Stimulated activated effector memory CD8-positive, alpha-beta T cell treated with anti-CD3 and anti-CD28 coated beads, Interleukin-12 subunit alpha, Interleukin-12 subunit beta, amount 100 ng/mL, for 72 hours (primary cell): Measurements from ENCODE around the gene PRPF38B.
A peak's percentile ranks its signal among the peaks of the same experiment; 100 is the strongest.
"Not testable (repeated sequence)": the region's sequence is repeated elsewhere in the genome, so short reads cannot be mapped to it uniquely, and the experiment has no call there.

Experiments used
- ATAC-seq: fragments of 150-1000 bp; cut with Tn5 transposase; 2 replicates; pipeline ENCODE4 v1.10.0; 2021
- DNase-seq, 2 donors: peaks; one replicate each; pipeline ENCODE4 v3.0.0; 2021 to 2022; ENCODE audit warnings: low spot score in 2 of 2
- H3K27ac Mint-ChIP-seq: one replicate; pipeline ENCODE4 v1.8.0; 2022; ENCODE audit warnings: mild to moderate bottlenecking, mixed read lengths
- H3K36me3 Mint-ChIP-seq: one replicate; pipeline ENCODE4 v1.8.0; 2022; ENCODE audit warnings: mild to moderate bottlenecking, mixed read lengths
- H3K4me1 Mint-ChIP-seq: one replicate; pipeline ENCODE4 v1.8.0; 2022; ENCODE audit warnings: mixed read lengths
- H3K4me3 Mint-ChIP-seq: one replicate; pipeline ENCODE4 v1.8.0; 2022; ENCODE audit warnings: mild to moderate bottlenecking, mixed read lengths
- H3K9me3 Mint-ChIP-seq: one replicate; pipeline ENCODE4 v1.8.0; 2022; ENCODE audit warnings: mixed read lengths

PRPF38B gene

GRCh38 chr1:108699375-108700332 is 7.5 kb downstream of the PRPF38B start:
- Mint-ChIP-seq H3K36me3 (peaks cover 90% of the 10 kb centered on the region), H3K9me3 (no peaks in the 10 kb centered on the region), H3K27ac (peak overlapping the region; percentile 82), H3K4me1 (peaks cover 53% of the 10 kb centered on the region), H3K4me3 (peak overlapping the region; percentile 52)
- ATAC-seq (no peak), DNase-seq (no peak)

GRCh38 chr1:108701176-108701849 is 9.2 kb downstream of the PRPF38B start:
- no peak for DNase-seq
- H3K27ac Mint-ChIP-seq = no peak overlapping the region
- H3K4me1 Mint-ChIP-seq = peaks cover 63% of the 10 kb centered on the region
- no peak overlapping the region for H3K4me3 Mint-ChIP-seq
- H3K36me3 Mint-ChIP-seq = peaks cover 74% of the 10 kb centered on the region
- no peaks in the 10 kb centered on the region for H3K9me3 Mint-ChIP-seq
- no peak for ATAC-seq

- Mint-ChIP-seq H3K36me3 (peaks cover 66% of the 10 kb centered on the region), H3K4me1 (peaks cover 63% of the 10 kb centered on the region), H3K27ac (peak overlapping the region; percentile 55)
- not testable (repeated sequence) for H3K9me3 Mint-ChIP-seq, H3K4me3 Mint-ChIP-seq, DNase-seq, ATAC-seq
These were observed 10.0 kb downstream of the PRPF38B start for GRCh38 chr1:108702109-108702508.

- H3K27ac Mint-ChIP-seq = peak overlapping the region; percentile 75
These were observed 11.8 kb downstream of the PRPF38B start for GRCh38 chr1:108703939-108704338.

GRCh38 chr1:108704496-108704895 is 12.4 kb downstream of the PRPF38B start:
- H3K36me3 Mint-ChIP-seq = peaks cover 42% of the 10 kb centered on the region
- H3K4me3 Mint-ChIP-seq = peak overlapping the region; percentile 52
- peak overlapping the region; percentile 75 for H3K27ac Mint-ChIP-seq
- no peaks in the 10 kb centered on the region for H3K9me3 Mint-ChIP-seq
- peaks cover 53% of the 10 kb centered on the region for H3K4me1 Mint-ChIP-seq
- DNase-seq (no peak), ATAC-seq (no peak)

More at GRCh38 chr1:108703939-108704338, 11.8 kb downstream of the PRPF38B start:
- Mint-ChIP-seq H3K36me3 (peaks cover 48% of the 10 kb centered on the region), H3K4me3 (peak overlapping the region; percentile 52), H3K9me3 (no peaks in the 10 kb centered on the region), H3K4me1 (peaks cover 53% of the 10 kb centered on the region)
- ATAC-seq = peak; percentile 96
- peak in 1 of 2 donors; percentile 64 for DNase-seq

- no peak for DNase-seq
- Mint-ChIP-seq H3K4me1 (peaks cover 46% of the 10 kb centered on the region), H3K4me3 (no peak overlapping the region), H3K9me3 (no peaks in the 10 kb centered on the region), H3K27ac (peak overlapping the region; percentile 72), H3K36me3 (peaks cover 20% of the 10 kb centered on the region)
- ATAC-seq = no peak
These were observed 14.5 kb downstream of the PRPF38B start for GRCh38 chr1:108706643-108707042.

- peak; percentile 84 for ATAC-seq
- Mint-ChIP-seq H3K4me3 (no peak overlapping the region), H3K27ac (no peak overlapping the region), H3K4me1 (peaks cover 34% of the 10 kb centered on the region), H3K9me3 (no peaks in the 10 kb centered on the region), H3K36me3 (no peaks in the 10 kb centered on the region)
- DNase-seq = peak; percentile 35 to 79
These were observed 16.9 kb downstream of the PRPF38B start for GRCh38 chr1:108708691-108709660.

GRCh38 chr1:108712606-108713150 is 20.6 kb downstream of the PRPF38B start, which contains the start of gene FNDC7:
FNDC7 (plus strand) TSS chr1:108712908; CDS start chr1:108712934, 26 bp downstream.
- Mint-ChIP-seq H3K36me3 (no peaks in the 10 kb centered on the region), H3K4me3 (no peak within 1 kb of the TSS), H3K4me1 (peaks cover 14% of the 10 kb centered on the region), H3K9me3 (no peaks in the 10 kb centered on the region), H3K27ac (no peak within 1 kb of the TSS)
- DNase-seq (no peak), ATAC-seq (no peak)

- Mint-ChIP-seq H3K4me1 (no peaks in the 10 kb centered on the region), H3K36me3 (no peaks in the 10 kb centered on the region), H3K27ac (no peak overlapping the region), H3K9me3 (no peaks in the 10 kb centered on the region), H3K4me3 (no peak overlapping the region)
- no peak for DNase-seq
- ATAC-seq = no peak
These were observed 23.8 kb downstream of the PRPF38B start for GRCh38 chr1:108715932-108716331.

GRCh38 chr1:108716437-108717230 is 24.5 kb downstream of the PRPF38B start:
- ATAC-seq (no peak), DNase-seq (no peak)
- no peaks in the 10 kb centered on the region for H3K36me3 Mint-ChIP-seq
- H3K9me3 Mint-ChIP-seq = no peaks in the 10 kb centered on the region
- H3K4me1 Mint-ChIP-seq = no peaks in the 10 kb centered on the region
- no peak overlapping the region for H3K27ac Mint-ChIP-seq
- H3K4me3 Mint-ChIP-seq = no peak overlapping the region

- no peaks in the 10 kb centered on the region for H3K4me1 Mint-ChIP-seq
- no peak overlapping the region for H3K27ac Mint-ChIP-seq
- no peaks in the 10 kb centered on the region for H3K9me3 Mint-ChIP-seq
- H3K4me3 Mint-ChIP-seq = no peak overlapping the region
- H3K36me3 Mint-ChIP-seq = no peaks in the 10 kb centered on the region
- ATAC-seq (no peak), DNase-seq (no peak)
These were observed 25.7 kb downstream of the PRPF38B start for GRCh38 chr1:108717774-108718316.

- H3K4me1 Mint-ChIP-seq = no peaks in the 10 kb centered on the region
- no peaks in the 10 kb centered on the region for H3K9me3 Mint-ChIP-seq
- no peak overlapping the region for H3K27ac Mint-ChIP-seq
- no peak overlapping the region for H3K4me3 Mint-ChIP-seq
- DNase-seq (no peak), ATAC-seq (no peak)
- no peaks in the 10 kb centered on the region for H3K36me3 Mint-ChIP-seq
These were observed 27.0 kb downstream of the PRPF38B start for GRCh38 chr1:108718927-108719655.
